Measurements from ENCODE around the gene UGT2A1. TPM values are rescaled to one million over a fixed set of nuclear protein-coding genes. Genes with fewer than 3 reads are reported as not detected.

UGT2A1 gene
- total RNA-seq, 6 experiments from 2014 or later = 0.24 to 23.9 (median 1.3) TPM

DNA sequence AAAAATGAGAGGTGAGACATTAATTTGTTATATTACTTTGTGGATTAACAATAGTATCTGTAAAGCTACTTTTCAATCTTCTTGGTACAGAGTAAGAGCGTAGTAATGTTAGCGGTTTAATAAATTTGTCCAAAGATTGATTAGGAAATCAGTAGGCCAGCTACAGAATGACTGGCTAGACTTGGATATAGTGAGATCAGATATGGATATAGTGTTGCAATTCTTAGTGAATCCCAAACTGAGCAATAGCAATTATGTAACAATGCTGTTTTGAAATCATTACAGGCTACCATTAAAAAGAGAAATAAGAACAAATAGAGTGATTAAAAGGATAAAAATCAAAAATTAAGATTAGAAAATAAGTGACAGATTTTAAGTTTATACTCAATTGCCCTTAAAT, 12.8 kb downstream of the UGT2A1 start:
- TF ChIP-seq, protein P1, sequence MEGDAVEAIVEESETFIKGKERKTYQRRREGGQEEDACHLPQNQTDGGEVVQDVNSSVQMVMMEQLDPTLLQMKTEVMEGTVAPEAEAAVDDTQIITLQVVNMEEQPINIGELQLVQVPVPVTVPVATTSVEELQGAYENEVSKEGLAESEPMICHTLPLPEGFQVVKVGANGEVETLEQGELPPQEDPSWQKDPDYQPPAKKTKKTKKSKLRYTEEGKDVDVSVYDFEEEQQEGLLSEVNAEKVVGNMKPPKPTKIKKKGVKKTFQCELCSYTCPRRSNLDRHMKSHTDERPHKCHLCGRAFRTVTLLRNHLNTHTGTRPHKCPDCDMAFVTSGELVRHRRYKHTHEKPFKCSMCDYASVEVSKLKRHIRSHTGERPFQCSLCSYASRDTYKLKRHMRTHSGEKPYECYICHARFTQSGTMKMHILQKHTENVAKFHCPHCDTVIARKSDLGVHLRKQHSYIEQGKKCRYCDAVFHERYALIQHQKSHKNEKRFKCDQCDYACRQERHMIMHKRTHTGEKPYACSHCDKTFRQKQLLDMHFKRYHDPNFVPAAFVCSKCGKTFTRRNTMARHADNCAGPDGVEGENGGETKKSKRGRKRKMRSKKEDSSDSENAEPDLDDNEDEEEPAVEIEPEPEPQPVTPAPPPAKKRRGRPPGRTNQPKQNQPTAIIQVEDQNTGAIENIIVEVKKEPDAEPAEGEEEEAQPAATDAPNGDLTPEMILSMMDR (IDR thresholded peaks at IDR 0.05) = no peak
- TF ChIP-seq POLR2A (IDR thresholded peaks at IDR 0.05) = no peak
- intact Hi-C loops (cut with DNase I) = no loop called here
- 11% methylated on average over 2 of the region's 2 CpGs for WGBS (ENCODE audit: insufficient coverage, low coverage, low lambda C conversion rate, missing lambda C conversion rate)
- Histone ChIP-seq H3K36me3 (no peaks in the 10 kb centered on the region), H3K27ac (no peak overlapping the region), H3K27me3 (no peaks in the 10 kb centered on the region), H3K9me3 (no peaks in the 10 kb centered on the region), H3K4me3 (no peak overlapping the region), H3K4me1 (no peaks in the 10 kb centered on the region)
- peak; percentile 74 to 94 (median 89) for ATAC-seq
- DNase-seq = no peak

- no peaks in the 10 kb centered on the region for H3K4me1 ChIP-seq
- 92% methylated on average over 3 of the region's 3 CpGs for WGBS (ENCODE audit: insufficient coverage, low coverage, low lambda C conversion rate, missing lambda C conversion rate)
- H3K27me3 ChIP-seq = no peaks in the 10 kb centered on the region
Observed at GRCh38 chr4:69639542-69639941, 13.5 kb downstream of the UGT2A1 start, which contains the start of gene UGT2A2. TSS of gene UGT2A2 (minus strand) at chr4:69639642. CDS start at chr4:69639640, 2 bp downstream.

GRCh38 chr4:69617083-69617694, 35.9 kb downstream of the UGT2A1 start:
- no peaks in the 10 kb centered on the region for H3K9me3 ChIP-seq
- TF ChIP-seq, protein P1 (IDR thresholded peaks at IDR 0.05) = peak; percentile 41 to 79 (median 64)
- TF ChIP-seq POLR2A (IDR thresholded peaks at IDR 0.05) = no peak
- DNase-seq (no peak), ATAC-seq (peak; percentile 83 to 91 (median 88))
- H3K4me3 ChIP-seq = no peak overlapping the region
- intact Hi-C loops (cut with DNase I) = loop anchor here in 1 of 2 donors (10.0 kb wide), 1 partner anchor 302 kb away; no protein-coding TSS in a partner anchor
- peaks cover 0 to 7% (median 0%) of the 10 kb centered on the region in 4 donors for H3K4me1 ChIP-seq
- H3K27ac ChIP-seq = no peak overlapping the region
- no peaks in the 10 kb centered on the region for H3K36me3 ChIP-seq
- no peaks in the 10 kb centered on the region for H3K27me3 ChIP-seq
- 36% methylated on average over 6 of the region's 6 CpGs for WGBS (ENCODE audit: insufficient coverage, low coverage, low lambda C conversion rate, missing lambda C conversion rate)

More at GRCh38 chr4:69639542-69639941, 13.5 kb downstream of the UGT2A1 start, which contains the start of gene UGT2A2:
- Histone ChIP-seq H3K9me3 (no peaks in the 10 kb centered on the region), H3K4me3 (no peak within 1 kb of the TSS), H3K36me3 (no peaks in the 10 kb centered on the region), H3K27ac (no peak within 1 kb of the TSS)
- no peak for ATAC-seq
- intact Hi-C loops (cut with DNase I) = no loop called here
- TF ChIP-seq, protein P1 (IDR thresholded peaks at IDR 0.05) = no peak
- no peak for TF ChIP-seq POLR2A (IDR thresholded peaks at IDR 0.05)
- DNase-seq = no peak

DNA sequence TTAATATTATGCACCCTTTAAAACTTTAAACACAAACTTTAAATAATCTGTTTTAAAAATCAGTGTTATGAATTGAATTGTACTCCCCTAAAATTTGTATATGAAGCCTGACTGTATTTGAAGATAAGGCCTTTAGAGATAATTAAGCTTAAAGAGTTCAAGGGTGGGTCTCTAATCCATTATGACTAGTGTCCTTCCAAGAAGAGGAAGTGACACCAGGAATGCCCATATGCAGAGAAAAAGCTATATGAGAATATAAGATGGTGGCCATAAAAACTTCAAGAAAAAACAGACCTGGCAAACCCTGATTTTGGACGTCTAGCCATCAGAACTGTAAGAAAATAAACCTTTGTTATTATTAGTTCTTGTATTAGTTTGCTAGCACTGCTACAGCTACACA, 42.6 kb downstream of the UGT2A1 start:
- Histone ChIP-seq H3K4me3 (no peak overlapping the region), H3K4me1 (no peaks in the 10 kb centered on the region), H3K9me3 (no peaks in the 10 kb centered on the region), H3K27me3 (no peaks in the 10 kb centered on the region), H3K27ac (no peak overlapping the region), H3K36me3 (no peaks in the 10 kb centered on the region)
- DNase-seq = no peak
- ATAC-seq = no peak
- no peak for TF ChIP-seq POLR2A (IDR thresholded peaks at IDR 0.05)
- TF ChIP-seq, protein P1 (IDR thresholded peaks at IDR 0.05) = no peak
- intact Hi-C loops (cut with DNase I) = loop anchor here in 1 of 2 donors (10.0 kb wide), 1 partner anchor 296 kb away; no protein-coding TSS in a partner anchor
- WGBS (ENCODE audit: insufficient coverage, low coverage, low lambda C conversion rate, missing lambda C conversion rate) = 42% methylated on average over 1 of the region's 1 CpG
